OCI-LY3 (cell line): ENCODE measurements around the gene UQCC2.

Experiments used
- H2AFZ ChIP-seq: fragments of 200-600, 300-600 bp; shearing (Covaris generic); 2 replicates; pipeline ENCODE4 v1.6.0; 2014; ENCODE audit warnings: antibody characterized with exemption, low read depth, low read length
- H3K27ac ChIP-seq: fragments of 200-600, 300-600 bp; sonication (generic); 2 replicates; pipeline ENCODE4 v1.5.1; 2014; ENCODE audit warnings: mild to moderate bottlenecking, low read length, moderate library complexity, mixed read lengths
- H3K27me3 ChIP-seq: fragments of 200-600, 300-600 bp; sonication (generic); 2 replicates; pipeline ENCODE4 v1.6.1; 2014; ENCODE audit warnings: low read depth, low read length, mixed read lengths
- H3K36me3 ChIP-seq: fragments of 200-600, 300-600 bp; sonication (generic); replicated peaks from 2 replicates; pipeline ENCODE3; 2014; ENCODE audit warnings: low read depth, low read length, mixed read lengths
- H3K4me1 ChIP-seq: fragments of 300-600, 200-600 bp; sonication (generic); 2 replicates; pipeline ENCODE4 v1.6.1; 2014; ENCODE audit warnings: low read length, mixed read lengths
- H3K4me2 ChIP-seq: fragments of 200-600, 300-600 bp; sonication (generic); 2 replicates; pipeline ENCODE4 v1.6.1; 2014; ENCODE audit warnings: low read length, mixed read lengths
- H3K4me3 ChIP-seq: fragments of 300-600, 200-600 bp; sonication (generic); 2 replicates; pipeline ENCODE4 v1.5.1; 2014; ENCODE audit warnings: antibody characterized with exemption, mild to moderate bottlenecking, low read length, moderate library complexity
- H3K79me2 ChIP-seq: fragments of 300-600, 200-600 bp; shearing (Covaris generic); 2 replicates; pipeline ENCODE4 v1.6.1; 2014; ENCODE audit warnings: mild to moderate bottlenecking, low read length, mixed read lengths
- H3K9ac ChIP-seq: fragments of 300-600, 200-600 bp; shearing (Covaris generic); 2 replicates; pipeline ENCODE4 v1.6.0; 2014; ENCODE audit warnings: mild to moderate bottlenecking, low read length, moderate library complexity
- H3K9me3 ChIP-seq: fragments of 200-600, 300-600 bp; shearing (Covaris generic); 2 replicates; pipeline ENCODE4 v1.6.1; 2014; ENCODE audit warnings: low read length, mixed read lengths; ENCODE audit not compliant: insufficient read depth
- H4K20me1 ChIP-seq: fragments of 200-600, 300-600 bp; sonication (generic); 2 replicates; pipeline ENCODE4 v1.6.1; 2016; ENCODE audit warnings: low read length, mixed read lengths; ENCODE audit not compliant: insufficient read depth
- EZH2phosphoT487 ChIP-seq: fragments of 200-600 bp; shearing (Covaris generic); IDR thresholded peaks from 2 replicates; pipeline ENCODE4 v1.6.1; 2018; ENCODE audit warnings: antibody characterized with exemption, mixed run types, low read depth
- TF ChIP-seq, protein P1 (sequence below): fragments of 200-600, 300-600 bp; sonication (generic); IDR thresholded peaks from 2 replicates; pipeline ENCODE4 v1.5.1; 2014; ENCODE audit warnings: antibody characterized with exemption, low read length, low read depth

The UQCC2 gene

DNA sequence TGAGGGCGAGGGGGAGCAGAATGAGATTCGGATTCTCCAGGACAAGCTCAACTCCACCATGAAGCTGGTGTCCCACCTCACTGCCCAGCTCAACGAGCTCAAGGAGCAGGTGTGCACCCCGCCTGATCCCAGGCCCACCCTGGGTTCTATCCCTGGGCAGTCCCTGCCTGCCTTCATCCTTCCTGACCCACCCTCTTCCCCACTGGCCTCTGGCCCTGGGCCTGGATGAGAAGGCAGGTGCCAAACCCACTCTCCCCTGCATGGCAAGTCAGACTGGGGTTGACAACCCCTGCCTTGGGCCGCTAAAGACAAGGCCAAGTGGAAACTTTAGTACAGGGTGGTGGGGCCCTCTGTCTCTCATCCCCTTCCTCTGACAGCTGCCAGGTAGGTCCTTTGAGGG is 16.5 kb downstream of the UQCC2 start:
- peaks cover 19% of the 10 kb centered on the region for H3K36me3 ChIP-seq
- H2AFZ ChIP-seq: no peak overlapping the region
- no peaks in the 10 kb centered on the region; the same call in 1 of the 2 replicates for H3K4me1 ChIP-seq
- no peak overlapping the region for H3K4me3 ChIP-seq
- no peaks in the 10 kb centered on the region for H3K79me2 ChIP-seq
- no peaks in the 10 kb centered on the region for H3K9me3 ChIP-seq
- no peaks in the 10 kb centered on the region for H4K20me1 ChIP-seq
- H3K27ac ChIP-seq: no peak overlapping the region
- no peak overlapping the region for H3K4me2 ChIP-seq
- no peaks in the 10 kb centered on the region for H3K27me3 ChIP-seq
- TF ChIP-seq, protein P1, sequence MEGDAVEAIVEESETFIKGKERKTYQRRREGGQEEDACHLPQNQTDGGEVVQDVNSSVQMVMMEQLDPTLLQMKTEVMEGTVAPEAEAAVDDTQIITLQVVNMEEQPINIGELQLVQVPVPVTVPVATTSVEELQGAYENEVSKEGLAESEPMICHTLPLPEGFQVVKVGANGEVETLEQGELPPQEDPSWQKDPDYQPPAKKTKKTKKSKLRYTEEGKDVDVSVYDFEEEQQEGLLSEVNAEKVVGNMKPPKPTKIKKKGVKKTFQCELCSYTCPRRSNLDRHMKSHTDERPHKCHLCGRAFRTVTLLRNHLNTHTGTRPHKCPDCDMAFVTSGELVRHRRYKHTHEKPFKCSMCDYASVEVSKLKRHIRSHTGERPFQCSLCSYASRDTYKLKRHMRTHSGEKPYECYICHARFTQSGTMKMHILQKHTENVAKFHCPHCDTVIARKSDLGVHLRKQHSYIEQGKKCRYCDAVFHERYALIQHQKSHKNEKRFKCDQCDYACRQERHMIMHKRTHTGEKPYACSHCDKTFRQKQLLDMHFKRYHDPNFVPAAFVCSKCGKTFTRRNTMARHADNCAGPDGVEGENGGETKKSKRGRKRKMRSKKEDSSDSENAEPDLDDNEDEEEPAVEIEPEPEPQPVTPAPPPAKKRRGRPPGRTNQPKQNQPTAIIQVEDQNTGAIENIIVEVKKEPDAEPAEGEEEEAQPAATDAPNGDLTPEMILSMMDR: no peak
- no peak for TF ChIP-seq EZH2phosphoT487
- H3K9ac ChIP-seq: no peak overlapping the region

DNA sequence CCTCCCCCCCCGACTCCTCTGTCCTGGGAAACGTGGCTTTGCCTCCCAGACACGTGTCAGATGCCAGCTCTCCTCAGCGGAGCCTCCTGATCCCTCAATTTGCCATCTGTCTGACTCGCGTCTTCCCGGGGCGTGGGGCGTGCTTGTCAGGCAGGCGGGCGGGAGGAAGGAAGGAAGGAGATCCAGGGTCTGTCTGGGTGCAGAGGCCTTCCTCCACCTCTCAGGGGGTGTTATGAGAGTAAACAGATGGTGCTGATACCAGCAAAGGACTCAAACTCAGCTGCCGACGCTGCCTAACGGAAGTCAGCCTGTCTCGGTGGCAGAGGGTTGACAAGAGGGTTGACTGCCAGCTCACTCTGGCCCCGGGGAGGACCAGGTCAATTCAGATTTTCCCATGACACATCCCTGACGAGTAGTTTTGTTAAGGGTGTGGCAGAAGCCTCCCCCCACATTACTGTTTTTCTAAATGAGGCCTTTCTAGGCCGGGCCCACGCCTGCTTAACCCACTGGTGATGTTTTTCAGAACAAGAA is 17.0 kb downstream of the UQCC2 start:
- H4K20me1 ChIP-seq: no peaks in the 10 kb centered on the region
- H3K27me3 ChIP-seq: no peaks in the 10 kb centered on the region
- no peak overlapping the region for H3K27ac ChIP-seq
- H3K36me3 ChIP-seq: peaks cover 15% of the 10 kb centered on the region
- TF ChIP-seq EZH2phosphoT487: no peak
- TF ChIP-seq, protein P1: no peak
- no peak overlapping the region for H3K4me3 ChIP-seq
- no peak overlapping the region for H3K4me2 ChIP-seq
- H3K79me2 ChIP-seq: no peaks in the 10 kb centered on the region
- H3K9ac ChIP-seq: no peak overlapping the region
- no peaks in the 10 kb centered on the region for H3K9me3 ChIP-seq
- H2AFZ ChIP-seq: no peak overlapping the region
- no peaks in the 10 kb centered on the region for H3K4me1 ChIP-seq

DNA sequence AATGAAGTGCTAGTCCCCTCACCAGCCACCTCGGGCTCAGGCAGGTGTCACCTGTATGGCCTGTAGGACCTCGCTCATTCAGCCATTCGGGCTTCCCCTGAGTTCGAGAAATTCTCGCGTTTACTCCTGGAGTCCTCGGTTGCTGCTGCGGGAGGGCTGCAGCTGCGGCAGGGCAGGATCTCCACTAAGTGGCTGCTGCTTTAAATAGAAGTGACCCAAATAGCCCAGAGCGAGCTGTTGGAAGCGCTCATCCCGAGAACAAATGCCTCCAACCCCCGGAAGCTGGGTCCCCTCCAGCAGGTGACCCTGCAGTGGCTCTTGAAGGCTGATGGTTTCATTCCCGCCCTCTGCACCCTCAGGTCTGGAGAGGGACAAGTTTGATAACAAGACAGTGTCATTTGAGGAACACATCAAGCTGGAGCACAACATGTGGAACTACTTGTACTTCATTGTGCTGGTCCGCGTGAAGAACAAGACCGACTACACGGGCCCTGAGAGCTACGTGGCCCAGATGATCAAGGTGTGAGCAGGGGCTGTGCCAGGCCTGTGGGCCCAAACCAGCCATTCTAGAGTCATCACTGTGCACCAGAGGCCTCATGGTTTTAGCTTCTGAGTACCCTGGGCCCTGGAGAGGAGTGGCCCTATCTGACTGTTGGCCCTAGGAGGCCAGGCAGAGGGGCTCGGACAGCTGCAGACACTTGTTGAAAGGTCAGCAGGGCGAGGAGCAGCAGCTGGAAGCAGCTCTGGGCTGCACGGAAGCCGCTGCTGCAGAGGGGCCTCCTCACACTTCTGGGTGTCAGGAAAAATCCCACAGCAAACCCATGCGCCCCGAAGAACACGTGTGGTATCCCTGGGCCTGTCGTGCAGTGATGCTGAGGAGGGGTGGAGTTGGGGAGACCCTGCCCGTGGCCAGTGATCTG is 18.1 kb downstream of the UQCC2 start:
- Histone ChIP-seq H3K9me3 (no peaks in the 10 kb centered on the region), H3K4me1 (no peaks in the 10 kb centered on the region), H2AFZ (no peak overlapping the region), H3K4me3 (no peak overlapping the region), H3K36me3 (peaks cover 15% of the 10 kb centered on the region), H3K79me2 (no peaks in the 10 kb centered on the region), H3K9ac (no peak overlapping the region), H3K27me3 (no peaks in the 10 kb centered on the region), H4K20me1 (no peaks in the 10 kb centered on the region), H3K27ac (no peak overlapping the region), H3K4me2 (no peak overlapping the region)
- TF ChIP-seq, protein P1: no peak
- TF ChIP-seq EZH2phosphoT487: no peak

DNA sequence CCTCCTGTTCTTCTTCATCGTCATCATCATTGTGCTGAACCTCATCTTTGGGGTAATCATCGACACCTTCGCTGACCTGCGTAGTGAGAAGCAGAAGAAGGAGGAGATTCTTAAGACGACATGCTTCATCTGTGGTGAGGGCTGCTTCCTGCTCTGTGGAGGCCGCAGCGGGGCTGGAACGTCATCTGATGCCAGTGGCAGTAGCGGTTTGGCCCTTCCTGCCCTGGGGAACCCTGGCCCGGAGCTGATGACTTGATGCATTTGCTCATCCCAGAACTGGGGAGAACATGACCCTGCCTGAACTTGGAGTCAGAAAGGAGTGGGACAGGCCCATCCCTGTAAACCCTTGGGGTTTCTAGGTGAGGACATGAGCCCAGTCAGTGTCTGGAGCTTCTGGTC is 18.7 kb downstream of the UQCC2 start:
- no peaks in the 10 kb centered on the region for H3K9me3 ChIP-seq
- H3K27me3 ChIP-seq: no peaks in the 10 kb centered on the region
- no peak overlapping the region for H2AFZ ChIP-seq
- no peak overlapping the region for H3K9ac ChIP-seq
- TF ChIP-seq, protein P1: no peak
- TF ChIP-seq EZH2phosphoT487: no peak
- peaks cover 9% of the 10 kb centered on the region for H3K36me3 ChIP-seq
- no peaks in the 10 kb centered on the region for H3K79me2 ChIP-seq
- no peak overlapping the region for H3K4me3 ChIP-seq
- no peaks in the 10 kb centered on the region for H3K4me1 ChIP-seq
- H4K20me1 ChIP-seq: no peaks in the 10 kb centered on the region
- H3K4me2 ChIP-seq: no peak overlapping the region
- no peak overlapping the region for H3K27ac ChIP-seq
